HepG2 (cell line): Measurements from ENCODE around the gene MYH9. TPM values are rescaled to one million over a fixed set of nuclear protein-coding genes. Genes with fewer than 3 reads are reported as not detected.

Experiments used
- ATAC-seq: fragments of 200-7000 bp; cut with Tn5 transposase; 3 replicates; pipeline ENCODE4 v1.9.1; 2020; ENCODE audit warnings: mild to moderate bottlenecking, moderate library complexity
- BruUV-seq: library from RNA; stranded (reverse); fragments of 400-500 nt; replicated peaks from 2 replicates; lab custom pipeline; 2021; lab: Mats Ljungman, UMichigan
- CTCF ChIA-PET: fragments of 300-600 bp; formaldehyde crosslinking; extraction: SDS; loops from one replicate; lab custom pipeline; 2021; ENCODE audit warnings: low total read pairs, inconsistent platforms, low intra/inter-chr PET ratio; lab: Yijun Ruan, JAX
- POLR2A ChIA-PET: fragments of 350-600 bp; sonication (Branson Sonifier 250); formaldehyde crosslinking; loops from one replicate; lab custom pipeline; 2020; ENCODE audit warnings: antibody characterized with exemption, inconsistent platforms; lab: Yijun Ruan, JAX
- DNase-seq: peaks from one replicate; pipeline ENCODE4 v3.0.0-alpha.2; 2015; ENCODE audit warnings: low spot score
- FAIRE-seq: peaks from 3 replicates; lab custom pipeline; 2011; peaks lifted over from hg19 to GRCh38; lab: Jason Lieb, UNC
- H2AFZ ChIP-seq: one replicate; pipeline ENCODE4 v1.6.1; 2011; ENCODE audit warnings: low read length, inconsistent platforms
- H3K27ac ChIP-seq: fragments of 300-600 bp; 3 replicates; pipeline ENCODE4 v1.8.0; 2011; ENCODE audit warnings: mixed run types, mild to moderate bottlenecking, mixed read lengths, low read length, inconsistent platforms; ENCODE audit not compliant: insufficient read depth; ENCODE audit errors: extremely low read length
- H3K27me3 ChIP-seq, 2 experiments: fragments of 200-600 bp in 1 of 2; 2 replicates in 1 of 2; 3 replicates in 1 of 2; pipeline versions ENCODE4 v1.6.0 to v1.8.0; 2011; ENCODE audit warnings: low read length in 2 of 2, mild to moderate bottlenecking in 2 of 2, moderate library complexity in 2 of 2, inconsistent platforms in 1 of 2; ENCODE audit not compliant: insufficient read depth in 2 of 2, control insufficient read depth in 1 of 2
- H3K36me3 ChIP-seq, 2 experiments: fragments of 200-600 bp in 1 of 2; replicated peaks in 1 of 2; 2 replicates in 1 of 2; 3 replicates in 1 of 2; pipeline versions ENCODE4 v1.5.1 to v1.8.0; 2011; ENCODE audit warnings: low read length in 2 of 2, inconsistent platforms in 1 of 2; ENCODE audit not compliant: insufficient read depth in 2 of 2, control insufficient read depth in 1 of 2
- H3K4me1 ChIP-seq: 2 replicates; pipeline ENCODE4 v1.5.1; 2012; ENCODE audit warnings: low read length, inconsistent platforms; ENCODE audit not compliant: insufficient read depth
- H3K4me2 ChIP-seq: 2 replicates; pipeline ENCODE4 v1.6.0; 2011; ENCODE audit warnings: low read depth, low read length, inconsistent platforms
- H3K4me3 ChIP-seq, 3 experiments: fragments of 200-600 bp in 1 of 3; sonication (generic), shearing (Covaris generic) in 1 of 3; replicated peaks in 1 of 3; 2 replicates each; pipeline ENCODE4 v1.5.1; 2011 to 2016; ENCODE audit warnings: low read length in 3 of 3, inconsistent platforms in 2 of 3, low read depth in 2 of 3, mild to moderate bottlenecking in 2 of 3, control low read depth in 1 of 3, mixed read lengths in 1 of 3; ENCODE audit not compliant: insufficient read depth in 1 of 3
- H3K79me2 ChIP-seq: one replicate; pipeline ENCODE4 v1.6.1; 2011; ENCODE audit warnings: low read length, inconsistent platforms; ENCODE audit not compliant: insufficient read depth
- H3K9ac ChIP-seq: 2 replicates; pipeline ENCODE4 v1.6.0; 2011; ENCODE audit warnings: mild to moderate bottlenecking, low read depth, low read length, inconsistent platforms; ENCODE audit not compliant: insufficient read depth
- H3K9me3 ChIP-seq: 2 replicates; pipeline ENCODE4 v1.5.1; 2012; ENCODE audit warnings: mild to moderate bottlenecking, low read length
- H4K20me1 ChIP-seq: 2 replicates; pipeline ENCODE4 v1.6.0; 2011; ENCODE audit warnings: inconsistent platforms, mild to moderate bottlenecking, low read length, moderate library complexity; ENCODE audit not compliant: insufficient read depth
- AGO1 ChIP-seq: fragments of 200-400 bp; formaldehyde crosslinking; IDR thresholded peaks from 2 replicates; pipeline ENCODE4 v1.6.1; 2017; ENCODE audit warnings: mild to moderate bottlenecking, low read depth, low read length, moderate library complexity; ENCODE audit not compliant: poor library complexity, severe bottlenecking
- AKAP8 ChIP-seq: sonication (generic); formaldehyde crosslinking; IDR thresholded peaks from 2 replicates; pipeline ENCODE4 v1.5.1; 2020; ENCODE audit warnings: mild to moderate bottlenecking, missing genetic modification reagents
- ARID4A ChIP-seq: sonication (generic); formaldehyde crosslinking; IDR thresholded peaks from 2 replicates; pipeline ENCODE4 v1.5.0; 2020; ENCODE audit warnings: mild to moderate bottlenecking, missing genetic modification reagents, borderline replicate concordance
- MEIS2 ChIP-seq: sonication (generic); formaldehyde crosslinking; IDR thresholded peaks from 2 replicates; pipeline ENCODE4 v1.9.0; 2021; ENCODE audit warnings: mild to moderate bottlenecking, missing genetic modification reagents
- POGK ChIP-seq: sonication (generic); formaldehyde crosslinking; conservative IDR thresholded peaks from 2 replicates; pipeline ENCODE4 v1.8.0; 2022; ENCODE audit warnings: mild to moderate bottlenecking, moderate library complexity, missing genetic modification reagents
- RFX3 ChIP-seq: IDR thresholded peaks from 2 replicates; pipeline ENCODE4 v1.6.1; 2016; ENCODE audit warnings: missing biosample characterization, missing genetic modification reagents
- U2AF1 ChIP-seq: fragments of 200-400 bp; formaldehyde crosslinking; optimal IDR thresholded peaks from 2 replicates; pipeline ENCODE3; 2017; ENCODE audit warnings: mild to moderate bottlenecking, low read depth, low read length
- ZC3H13 ChIP-seq: sonication (generic); formaldehyde crosslinking; IDR thresholded peaks from 2 replicates; pipeline ENCODE4 v1.8.1; 2023; ENCODE audit warnings: mild to moderate bottlenecking, missing genetic modification reagents, moderate library complexity
- ZNF225 ChIP-seq: sonication (generic); formaldehyde crosslinking; IDR thresholded peaks from 2 replicates; pipeline ENCODE4 v1.4.0; 2020; ENCODE audit warnings: mild to moderate bottlenecking, missing genetic modification reagents
- ZNF326 ChIP-seq: sonication (generic); formaldehyde crosslinking; IDR thresholded peaks from 2 replicates; pipeline ENCODE4 v1.4.0; 2020; ENCODE audit warnings: missing genetic modification reagents, borderline replicate concordance
- ZNF569 ChIP-seq: sonication (generic); formaldehyde crosslinking; IDR thresholded peaks from 2 replicates; pipeline ENCODE4 v1.5.0; 2020; ENCODE audit warnings: mild to moderate bottlenecking, missing genetic modification reagents, moderate library complexity, borderline replicate concordance
- ZNF598 ChIP-seq: sonication (generic); formaldehyde crosslinking; IDR thresholded peaks from 2 replicates; pipeline ENCODE4 v1.5.1; 2020; ENCODE audit warnings: mild to moderate bottlenecking, missing genetic modification reagents, borderline replicate concordance
- ZNF768 ChIP-seq: sonication (generic); formaldehyde crosslinking; IDR thresholded peaks from 2 replicates; pipeline ENCODE4 v1.4.0; 2020; ENCODE audit warnings: missing genetic modification reagents
- ZNF788 ChIP-seq: sonication (generic); formaldehyde crosslinking; IDR thresholded peaks from 2 replicates; pipeline ENCODE4 v1.5.0; 2020; ENCODE audit warnings: mild to moderate bottlenecking, missing genetic modification reagents, borderline replicate concordance
- WGBS: methylation state at CpG from one replicate; pipeline ENCODE4 v1.1.6; 2017; ENCODE audit warnings: low lambda C conversion rate; 5-methylcytosine and 5-hydroxymethylcytosine counted together
- in situ Hi-C: cut with HindIII; loops from 2 replicates; pipeline ENCODE4 v1.10.0; 2017; ENCODE audit warnings: low pct_unique_long_range_greater_than_20kb; ENCODE audit not compliant: extremely low pct_ligation_motif_present
- intact Hi-C: fragments of 100-400 bp; cut with micrococcal nuclease; formaldehyde crosslinking; loops from one replicate; pipeline ENCODE4 v1.10.0; 2022; ENCODE audit not compliant: unreplicated experiment
- polyA plus RNA-seq, 8 experiments: library from polyadenylated mRNA; depleted of rRNA in 3 of 8; stranded (reverse) in 7 of 8; unstranded in 1 of 8; fragments of >200 nt; fragmentation: Illumina TruSeq in 4 of 8; extraction: Trizol in 4 of 8; gene quantifications; 2 replicates each; pipeline versions ENCODE4 v1.2.1 to v1.2.3, GENCODE V29; 2011 to 2016; ENCODE audit warnings: low read depth in 4 of 8, missing spikeins in 1 of 8, mixed read lengths in 1 of 8; ENCODE audit not compliant: insufficient read depth in 1 of 8
- total RNA-seq, 5 experiments: library from RNA; depleted of rRNA; stranded (reverse); fragments of >200 nt; fragmentation: Illumina TruSeq; extraction: Trizol; gene quantifications; 2 replicates each; pipeline ENCODE4 v1.2.3, GENCODE V29; 2016; ENCODE audit warnings: low read depth in 1 of 5
- TF ChIP-seq, protein P1 (sequence below): IDR thresholded peaks from 2 replicates; pipeline ENCODE4 v1.6.1; 2016; ENCODE audit warnings: control low read depth

The MYH9 gene
- total and polyA plus RNA-seq, 2 of the 13 experiments (the other 11 are each of a cell fraction or from before 2014, with no cell fraction given): 50.7 to 98.5 TPM

GRCh38 chr22:36387709-36387958, 133 bp downstream of the MYH9 start (continued):
- TF ChIP-seq, protein P1, sequence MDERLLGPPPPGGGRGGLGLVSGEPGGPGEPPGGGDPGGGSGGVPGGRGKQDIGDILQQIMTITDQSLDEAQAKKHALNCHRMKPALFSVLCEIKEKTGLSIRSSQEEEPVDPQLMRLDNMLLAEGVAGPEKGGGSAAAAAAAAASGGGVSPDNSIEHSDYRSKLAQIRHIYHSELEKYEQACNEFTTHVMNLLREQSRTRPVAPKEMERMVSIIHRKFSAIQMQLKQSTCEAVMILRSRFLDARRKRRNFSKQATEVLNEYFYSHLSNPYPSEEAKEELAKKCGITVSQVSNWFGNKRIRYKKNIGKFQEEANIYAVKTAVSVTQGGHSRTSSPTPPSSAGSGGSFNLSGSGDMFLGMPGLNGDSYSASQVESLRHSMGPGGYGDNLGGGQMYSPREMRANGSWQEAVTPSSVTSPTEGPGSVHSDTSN (CRISPR knock-in tag): no peak
- TF ChIP-seq ZNF569 (CRISPR knock-in tag) (no peak), ZNF768 (CRISPR knock-in tag) (peak; percentile 30; the same call in 1 of the 2 replicates), ZC3H13 (CRISPR knock-in tag) (no peak), ZNF598 (no peak), U2AF1 (peak; percentile 40), MEIS2 (CRISPR knock-in tag) (no peak)
- TF ChIP-seq, all 625 proteins: peak for 54

DNA sequence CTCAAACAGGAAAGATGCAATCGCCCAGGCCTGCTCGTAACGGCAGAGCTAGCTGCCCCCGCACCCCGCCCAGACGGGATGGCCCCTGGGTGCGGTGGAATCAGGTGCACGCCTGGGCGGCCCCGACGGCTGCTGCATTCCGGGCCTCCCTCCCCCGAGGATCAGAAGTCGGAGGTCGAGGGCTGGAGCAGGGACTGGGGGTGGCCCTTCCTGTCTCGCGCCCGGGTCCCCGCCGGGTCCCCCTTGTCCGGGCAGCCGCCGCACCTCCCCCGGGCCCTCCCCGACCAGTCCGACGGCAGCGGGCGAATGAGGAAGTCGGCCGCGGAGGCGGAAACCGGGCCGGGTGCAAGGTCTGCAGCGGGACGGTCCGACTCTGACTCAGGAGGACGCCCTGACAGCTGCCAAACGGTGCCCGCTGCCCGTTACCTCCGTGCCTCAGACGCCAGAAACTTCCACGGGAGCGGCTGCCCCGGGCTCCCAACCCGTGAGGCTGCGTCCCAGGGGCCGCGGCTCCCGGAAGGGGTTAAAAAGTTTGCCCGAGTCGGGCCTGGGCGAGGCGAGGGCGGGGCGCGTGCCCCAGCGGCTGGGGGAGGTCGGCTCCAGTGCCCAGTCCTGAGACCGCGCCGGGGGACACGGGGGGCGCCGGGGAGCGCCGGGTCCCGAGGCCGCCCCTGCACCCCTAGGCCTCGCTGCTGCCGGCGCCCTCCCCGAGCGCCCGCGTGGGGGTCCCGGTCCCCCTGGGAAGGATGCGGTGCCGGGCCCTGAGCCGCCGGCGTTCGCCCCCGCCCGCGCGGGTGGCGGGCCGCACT, 663 bp downstream of the MYH9 start:
- peaks cover 5 to 6% of the 10 kb centered on the region in 2 experiments; a peak in 3 of 5 replicates for H3K36me3 ChIP-seq
- ATAC-seq: peak; percentile 12
- H3K79me2 ChIP-seq: peaks cover 56% of the 10 kb centered on the region
- H3K9ac ChIP-seq: peak overlapping the region; percentile 83
- FAIRE-seq: no peak
- peak overlapping the region; percentile 70 for H3K27ac ChIP-seq
- CTCF ChIA-PET: no interaction called here
- BruUV-seq: no TSS peak
- no peak overlapping the region for H2AFZ ChIP-seq
- POLR2A ChIA-PET: interaction anchor here (0.9 to 3.7 kb wide), 29 partner anchors 11 to 148 kb away, joined by 3 to 36 read pairs (median 7); partner anchors contain the start of genes APOL2 and TXN2
- in situ Hi-C loops (no loop called here), intact Hi-C loops (no loop called here)
- no peaks in the 10 kb centered on the region for H3K27me3 ChIP-seq
- WGBS: 0% methylated on average over 15 of the region's 91 CpGs
- H3K4me2 ChIP-seq: peak overlapping the region; percentile 99
- DNase-seq: no peak
- peaks cover 25% of the 10 kb centered on the region for H4K20me1 ChIP-seq
- H3K9me3 ChIP-seq: no peaks in the 10 kb centered on the region
- peak overlapping the region; percentile 87 to 98 (median 90) for H3K4me3 ChIP-seq
- H3K4me1 ChIP-seq: peaks cover 53% of the 10 kb centered on the region
- TF ChIP-seq POGK (CRISPR knock-in tag): no peak; the same call in 1 of the 2 replicates
- no peak for TF ChIP-seq RFX3
- no peak for TF ChIP-seq ZNF225 (CRISPR knock-in tag)
- no peak; the same call in 1 of the 2 replicates for TF ChIP-seq ZNF788
- peak; percentile 40; the same call in 1 of the 2 replicates for TF ChIP-seq ARID4A (CRISPR knock-in tag)
- no peak for TF ChIP-seq ZNF326
- peak; percentile 10; the same call in 1 of the 2 replicates for TF ChIP-seq AKAP8
- peak; percentile 6 for TF ChIP-seq AGO1
